Measurements from ENCODE around the gene CALD1. TPM values are rescaled to one million over a fixed set of nuclear protein-coding genes. Genes with fewer than 3 reads are reported as not detected.

The CALD1 gene
- total RNA-seq, 2 experiments from 2014 or later = 0.33 TPM; not detected in 1

GRCh38 chr7:134731616-134732015 is 47.8 kb upstream of the CALD1 start:
- Histone ChIP-seq H3K4me1 (ENCODE audit: insufficient read depth, low read length) (no peaks in the 10 kb centered on the region), H3K36me3 (ENCODE audit: insufficient read depth, low read length) (no peaks in the 10 kb centered on the region), H3K4me3 (ENCODE audit: low read length) (no peak overlapping the region), H3K9me3 (ENCODE audit: control insufficient read depth in 1 of 2, insufficient read depth in 1 of 2, low read length in 2 of 2) (no peaks in the 10 kb centered on the region), H3K27ac (ENCODE audit: low read depth in 1 of 2, low read length in 2 of 2) (no peak overlapping the region), H3K27me3 (ENCODE audit: control insufficient read depth in 1 of 2, insufficient read depth in 2 of 2, low read length in 2 of 2) (no peaks in the 10 kb centered on the region)
- Mint-ChIP-seq H3K9me3 (no peaks in the 10 kb centered on the region), H3K4me3 (no peak overlapping the region), H3K27me3 (no peaks in the 10 kb centered on the region), H3K27ac (no peak overlapping the region), H3K36me3 (ENCODE audit: low read depth) (no peaks in the 10 kb centered on the region), H3K4me1 (ENCODE audit: low read depth) (no peaks in the 10 kb centered on the region)
- ChIA-PET POLR2A (no interaction called here), CTCF (no interaction called here)
- ATAC-seq (ENCODE audit: poor library complexity) (no peak), DNase-seq (no peak)
- intact Hi-C loops (cut with DNase I, micrococcal nuclease) = no loop called here
- no peak for TF ChIP-seq CTCF (IDR thresholded peaks at IDR 0.05)

GRCh38 chr7:134732728-134733127 is 46.7 kb upstream of the CALD1 start:
- Histone ChIP-seq H3K27ac (ENCODE audit: low read depth in 1 of 2, low read length in 2 of 2) (no peak overlapping the region), H3K4me3 (ENCODE audit: low read length) (no peak overlapping the region), H3K4me1 (ENCODE audit: insufficient read depth, low read length) (no peaks in the 10 kb centered on the region), H3K27me3 (ENCODE audit: control insufficient read depth in 1 of 2, insufficient read depth in 2 of 2, low read length in 2 of 2) (no peaks in the 10 kb centered on the region), H3K9me3 (ENCODE audit: control insufficient read depth in 1 of 2, insufficient read depth in 1 of 2, low read length in 2 of 2) (no peaks in the 10 kb centered on the region), H3K36me3 (ENCODE audit: insufficient read depth, low read length) (no peaks in the 10 kb centered on the region)
- no peaks in the 10 kb centered on the region for H3K27me3 Mint-ChIP-seq
- H3K9me3 Mint-ChIP-seq = no peaks in the 10 kb centered on the region
- DNase-seq (no peak), ATAC-seq (ENCODE audit: poor library complexity) (no peak)
- intact Hi-C loops (cut with DNase I, micrococcal nuclease) = no loop called here
- no peaks in the 10 kb centered on the region for H3K4me1 Mint-ChIP-seq (ENCODE audit: low read depth)
- no peak overlapping the region for H3K27ac Mint-ChIP-seq
- TF ChIP-seq CTCF (IDR thresholded peaks at IDR 0.05) = no peak
- H3K4me3 Mint-ChIP-seq = no peak overlapping the region
- H3K36me3 Mint-ChIP-seq (ENCODE audit: low read depth) = no peaks in the 10 kb centered on the region
- POLR2A ChIA-PET = no interaction called here
- CTCF ChIA-PET = no interaction called here

- intact Hi-C loops (cut with DNase I, micrococcal nuclease) = no loop called here
- no peak overlapping the region for H3K4me3 ChIP-seq (ENCODE audit: low read length)
- H3K4me1 Mint-ChIP-seq (ENCODE audit: low read depth) = no peaks in the 10 kb centered on the region
- H3K9me3 ChIP-seq (ENCODE audit: control insufficient read depth in 1 of 2, insufficient read depth in 1 of 2, low read length in 2 of 2) = no peaks in the 10 kb centered on the region
- no peak overlapping the region for H3K27ac ChIP-seq (ENCODE audit: low read depth in 1 of 2, low read length in 2 of 2)
- TF ChIP-seq CTCF (IDR thresholded peaks at IDR 0.05) = no peak
- no peaks in the 10 kb centered on the region for H3K9me3 Mint-ChIP-seq
- no peak overlapping the region for H3K4me3 Mint-ChIP-seq
- H3K36me3 ChIP-seq (ENCODE audit: insufficient read depth, low read length) = no peaks in the 10 kb centered on the region
- no peak for DNase-seq
- H3K36me3 Mint-ChIP-seq (ENCODE audit: low read depth) = no peaks in the 10 kb centered on the region
- CTCF ChIA-PET = no interaction called here
- no peaks in the 10 kb centered on the region for H3K4me1 ChIP-seq (ENCODE audit: insufficient read depth, low read length)
- H3K27me3 ChIP-seq (ENCODE audit: control insufficient read depth in 1 of 2, insufficient read depth in 2 of 2, low read length in 2 of 2) = no peaks in the 10 kb centered on the region
- ATAC-seq (ENCODE audit: poor library complexity) = no peak
- no peaks in the 10 kb centered on the region for H3K27me3 Mint-ChIP-seq
- POLR2A ChIA-PET = no interaction called here
- no peak overlapping the region for H3K27ac Mint-ChIP-seq
Observed at GRCh38 chr7:134736381-134736780, 43.1 kb upstream of the CALD1 start.
